ENCODE data around the gene RAB11A.

- TF ChIP-seq CTCF (IDR thresholded peaks at IDR 0.05 in 2 of 3, conservative IDR thresholded peaks at IDR 0.05 in 1 of 3; ENCODE audit: insufficient read depth in 2 of 3, low read depth in 1 of 3, low read length in 3 of 3) (no peak), CHD2 (IDR thresholded peaks at IDR 0.05; ENCODE audit: low read depth, low read length) (no peak), POLR2AphosphoS5 (IDR thresholded peaks at IDR 0.05; ENCODE audit: control insufficient read depth, insufficient read depth, low read depth, low read length) (no peak), ZNF644 (tag; IDR thresholded peaks at IDR 0.05; ENCODE audit: low read depth) (no peak), PCBP2 (IDR thresholded peaks at IDR 0.05; ENCODE audit: low read depth, low read length, poor library complexity, severe bottlenecking) (no peak), MLLT1 (IDR thresholded peaks at IDR 0.05) (no peak), EZH2 (IDR thresholded peaks at IDR 0.05; ENCODE audit: borderline replicate concordance, low read depth, low read length) (no peak), GTF3C2 (IDR thresholded peaks at IDR 0.05; ENCODE audit: borderline replicate concordance, extremely low read depth, insufficient read length) (no peak), ZBED1 (IDR thresholded peaks at IDR 0.05) (no peak)
Measured at GRCh38 chr15:65913631-65914199, 44.4 kb downstream of the RAB11A start.

All from K562 (cell line).